Measurements from ENCODE around the gene RRAGC. TPM values are rescaled to one million over a fixed set of nuclear protein-coding genes. Genes with fewer than 3 reads are reported as not detected.
A peak's percentile ranks its signal among the peaks of the same experiment; 100 is the strongest.

The RRAGC gene
- total and polyA plus RNA-seq, 9 of the 15 experiments (the other 6 are each of a cell fraction or from before 2014, with no cell fraction given) = 3.9 to 16.9 (median 10.9) TPM

GRCh38 chr1:38815903-38816627 lies 43.5 kb downstream of the RRAGC start (continued):
- no peak for TF ChIP-seq CLOCK (CRISPR knock-in tag; IDR thresholded peaks at IDR 0.05; ENCODE audit: borderline replicate concordance)
- TF ChIP-seq SPI1 (IDR thresholded peaks at IDR 0.05; ENCODE audit: borderline replicate concordance, low read depth, low read length) = no peak
- TF ChIP-seq RNF219 (CRISPR knock-in tag; IDR thresholded peaks at IDR 0.05) = no peak
- no peak for TF ChIP-seq THRAP3 (IDR thresholded peaks at IDR 0.05; ENCODE audit: borderline replicate concordance)
- no peak for TF ChIP-seq LARP7 (IDR thresholded peaks at IDR 0.05)
- TF ChIP-seq ARID2 (IDR thresholded peaks at IDR 0.05) = no peak
- no peak for TF ChIP-seq ZNF77 (CRISPR knock-in tag; IDR thresholded peaks at IDR 0.05)
- no peak for TF ChIP-seq ZNF512 (tag; IDR thresholded peaks at IDR 0.05)
- TF ChIP-seq MTA1 (IDR thresholded peaks at IDR 0.05; ENCODE audit: borderline replicate concordance) = peak; percentile 85
- no peak for TF ChIP-seq ZKSCAN3 (CRISPR knock-in tag; IDR thresholded peaks at IDR 0.05)
- TF ChIP-seq TFAP4 (CRISPR knock-in tag; IDR thresholded peaks at IDR 0.05; ENCODE audit: borderline replicate concordance) = peak; percentile 92
- TF ChIP-seq ZNF79 (CRISPR knock-in tag; IDR thresholded peaks at IDR 0.05; ENCODE audit: low read depth) = no peak
- no peak for TF ChIP-seq NFXL1 (CRISPR knock-in tag; IDR thresholded peaks at IDR 0.05)
- TF ChIP-seq CHD4 (IDR thresholded peaks at IDR 0.05; ENCODE audit: insufficient read depth, insufficient replicate concordance, low read depth, low read length, poor library complexity, severe bottlenecking) = no peak
- no peak for TF ChIP-seq SMAD1 (IDR thresholded peaks at IDR 0.05; ENCODE audit: low read depth, low read length, partially characterized antibody)
- TF ChIP-seq CHD2 (IDR thresholded peaks at IDR 0.05; ENCODE audit: low read depth, low read length) = peak; percentile 62; the same call in 1 of the 2 replicates
- no peak for TF ChIP-seq ARHGAP35 (IDR thresholded peaks at IDR 0.05; ENCODE audit: partially characterized antibody)
- peak; percentile 81 for TF ChIP-seq NFATC3 (IDR thresholded peaks at IDR 0.05)
- TF ChIP-seq ZKSCAN1 (IDR thresholded peaks at IDR 0.05; ENCODE audit: low read depth, low read length) = peak; percentile 90
- 0 out of 2 replicates have a peak, but pooled peaks have one; percentile 6 for TF ChIP-seq ZBTB12 (CRISPR knock-in tag; IDR thresholded peaks at IDR 0.05)
- no peak for TF ChIP-seq COPS2 (conservative IDR thresholded peaks at IDR 0.05)
